ENCODE data around the gene MAP7D1.

MAP7D1 gene

GRCh38 chr1:36126797-36127500, 29.0 kb upstream of the MAP7D1 start:
- DNase-seq (ENCODE audit: low spot score): no peak

- DNase-seq (ENCODE audit: low spot score): no peak
Measured at GRCh38 chr1:36128126-36128904, 27.6 kb upstream of the MAP7D1 start.

GRCh38 chr1:36128905-36129206, 27.1 kb upstream of the MAP7D1 start:
- DNase-seq (ENCODE audit: low spot score): no peak

GRCh38 chr1:36132029-36132428, 23.9 kb upstream of the MAP7D1 start:
- DNase-seq (ENCODE audit: low spot score): no peak

- DNase-seq (ENCODE audit: low spot score): no peak
Measured at GRCh38 chr1:36133484-36133883, 22.5 kb upstream of the MAP7D1 start.

GRCh38 chr1:36134031-36134430, 21.9 kb upstream of the MAP7D1 start:
- DNase-seq (ENCODE audit: low spot score): no peak

GRCh38 chr1:36134505-36135329, 21.2 kb upstream of the MAP7D1 start:
- no peak for DNase-seq (ENCODE audit: low spot score)

- no peak for DNase-seq (ENCODE audit: low spot score)
Measured at GRCh38 chr1:36135330-36135667, 20.7 kb upstream of the MAP7D1 start.

- DNase-seq (ENCODE audit: low spot score): no peak
Measured at GRCh38 chr1:36135796-36136195, 20.2 kb upstream of the MAP7D1 start.

GRCh38 chr1:36136535-36136934, 19.4 kb upstream of the MAP7D1 start:
- no peak for DNase-seq (ENCODE audit: low spot score)

GRCh38 chr1:36137226-36137625, 18.7 kb upstream of the MAP7D1 start:
- DNase-seq (ENCODE audit: low spot score): no peak

- no peak for DNase-seq (ENCODE audit: low spot score)
Measured at GRCh38 chr1:36137776-36138175, 18.2 kb upstream of the MAP7D1 start.

- no peak for DNase-seq (ENCODE audit: low spot score)
Measured at GRCh38 chr1:36139521-36139920, 16.4 kb upstream of the MAP7D1 start.

GRCh38 chr1:36142121-36142520, 13.8 kb upstream of the MAP7D1 start:
- no peak for DNase-seq (ENCODE audit: low spot score)

GRCh38 chr1:36143424-36143823, 12.5 kb upstream of the MAP7D1 start:
- DNase-seq (ENCODE audit: low spot score): no peak

GRCh38 chr1:36144413-36144812, 11.5 kb upstream of the MAP7D1 start:
- DNase-seq (ENCODE audit: low spot score): no peak

- DNase-seq (ENCODE audit: low spot score): no peak
Measured at GRCh38 chr1:36148821-36149236, 7.1 kb upstream of the MAP7D1 start.

- peak; percentile 100 for DNase-seq (ENCODE audit: low spot score)
Measured at GRCh38 chr1:36149237-36149972, 6.6 kb upstream of the MAP7D1 start, which contains the start of gene TRAPPC3. Gene TRAPPC3 (minus strand): TSS chr1:36149486. CDS start chr1:36149378, 108 bp downstream.

GRCh38 chr1:36149973-36150295, 6.0 kb upstream of the MAP7D1 start:
- DNase-seq (ENCODE audit: low spot score): no peak

- DNase-seq (ENCODE audit: low spot score): peak; percentile 75
Measured at GRCh38 chr1:36150296-36151133, 5.4 kb upstream of the MAP7D1 start.

- DNase-seq (ENCODE audit: low spot score): no peak
Measured at GRCh38 chr1:36151134-36151844, 4.7 kb upstream of the MAP7D1 start.

All from putamen (tissue), 1 donor.